HCT116 (cell line): ENCODE data around the gene TMEM161B. TPM values are rescaled to one million over a fixed set of nuclear protein-coding genes. Genes with fewer than 3 reads are reported as not detected.

ENCODE experiments used
- ATAC-seq: fragments of 200-7000 bp; cut with Tn5 transposase; 2 replicates; pipeline ENCODE4 v1.9.1; 2020; ENCODE audit warnings: mild to moderate bottlenecking, moderate library complexity
- BruUV-seq: library from RNA; stranded (reverse); fragments of 400-500 nt; replicated peaks from 2 replicates; lab custom pipeline; 2021; lab: Mats Ljungman, UMichigan
- CTCF ChIA-PET: fragments of 300-600 bp; sonication (Branson Sonifier 250); formaldehyde crosslinking; loops from one replicate; lab custom pipeline; 2021; ENCODE audit warnings: antibody characterized with exemption; lab: Charles Lee
- POLR2A ChIA-PET: fragments of 300-600, 350-600 bp; sonication (Branson Sonifier 250); formaldehyde crosslinking; loops from one replicate; lab custom pipeline; 2021; ENCODE audit warnings: antibody characterized with exemption; lab: Charles Lee
- RAD21 ChIA-PET, 2 experiments: fragments of 300-600 bp; sonication (Branson Sonifier 250); formaldehyde crosslinking; loops; one replicate each; lab custom pipeline; 2023; ENCODE audit warnings: low total read pairs in 2 of 2; ENCODE audit not compliant: uncharacterized antibody in 2 of 2, unreplicated experiment in 2 of 2, low non-redundant PET in 1 of 2; lab: Charles Lee
- DNase-seq: peaks from one replicate; pipeline ENCODE4 v3.0.0-alpha.2; 2010; ENCODE audit warnings: low read depth, low spot score
- H2AFZ ChIP-seq: fragments of 200-600 bp; shearing (Covaris generic), sonication (generic); 2 replicates; pipeline ENCODE4 v1.6.1; 2017; ENCODE audit warnings: low read depth, mixed run types, mixed read lengths, antibody characterized with exemption, low read length; ENCODE audit not compliant: poor library complexity, severe bottlenecking
- H3K27ac ChIP-seq: 2 replicates; pipeline ENCODE4 v1.5.1; 2012; ENCODE audit warnings: low read depth, low read length
- H3K27me3 ChIP-seq: fragments of 200-600 bp; sonication (generic); 2 replicates; pipeline ENCODE4 v1.6.1; 2016; ENCODE audit warnings: mixed run types, low read length, mixed read lengths; ENCODE audit not compliant: insufficient read depth
- H3K36me3 ChIP-seq, 2 experiments: fragments of 200-500 bp in 1 of 2; fragments of 200-600 bp in 1 of 2; sonication (Bioruptor generic) in 1 of 2; sonication (generic) in 1 of 2; 2 replicates each; pipeline versions ENCODE4 v1.5.1 to v1.6.1; 2014 to 2016; ENCODE audit warnings: low read length in 2 of 2, inconsistent platforms in 1 of 2, mixed read lengths in 1 of 2, mixed run types in 1 of 2; ENCODE audit not compliant: insufficient read depth in 2 of 2, control insufficient read depth in 1 of 2
- H3K4me1 ChIP-seq, 2 experiments: fragments of 200-600 bp in 1 of 2; sonication (generic) in 1 of 2; 2 replicates each; pipeline versions ENCODE4 v1.5.1 to v1.6.1; 2012 to 2017; ENCODE audit warnings: low read length in 2 of 2, inconsistent platforms in 1 of 2, mild to moderate bottlenecking in 1 of 2, mixed read lengths in 1 of 2, mixed run types in 1 of 2, moderate library complexity in 1 of 2; ENCODE audit not compliant: insufficient read depth in 2 of 2, control insufficient read depth in 1 of 2
- H3K4me2 ChIP-seq: fragments of 200-600 bp; sonication (generic); 2 replicates; pipeline ENCODE4 v1.6.1; 2017; ENCODE audit warnings: mixed run types, low read length, mixed read lengths
- H3K4me3 ChIP-seq, 2 experiments: fragments of 200-600 bp in 1 of 2; sonication (generic) in 1 of 2; replicated peaks in 1 of 2; 2 replicates each; pipeline ENCODE4 v1.5.1; 2011 to 2016; ENCODE audit warnings: low read length in 2 of 2, control low read depth in 1 of 2, low read depth in 1 of 2, mild to moderate bottlenecking in 1 of 2, mixed read lengths in 1 of 2, mixed run types in 1 of 2
- H3K79me2 ChIP-seq: fragments of 200-600 bp; sonication (generic); 2 replicates; pipeline ENCODE4 v1.6.1; 2017; ENCODE audit warnings: mild to moderate bottlenecking, mixed run types, low read length, moderate library complexity, mixed read lengths; ENCODE audit not compliant: insufficient read depth
- H3K9ac ChIP-seq: fragments of 200-600 bp; sonication (generic); 2 replicates; pipeline ENCODE4 v1.6.1; 2016; ENCODE audit warnings: low read length, mixed read lengths
- H3K9me2 ChIP-seq: fragments of 200-600 bp; sonication (generic), shearing (Covaris generic); 2 replicates; pipeline ENCODE4 v1.6.1; 2017; ENCODE audit warnings: mixed run types, mild to moderate bottlenecking, moderate library complexity; ENCODE audit not compliant: insufficient read depth
- H3K9me3 ChIP-seq, 2 experiments: fragments of 200-500 bp in 1 of 2; fragments of 200-600 bp in 1 of 2; sonication (Bioruptor generic) in 1 of 2; sonication (generic) in 1 of 2; 2 replicates each; pipeline ENCODE4 v1.6.1; 2014 to 2017; ENCODE audit warnings: low read length in 2 of 2, mixed read lengths in 2 of 2, inconsistent platforms in 1 of 2, low read depth in 1 of 2, mild to moderate bottlenecking in 1 of 2, mixed run types in 1 of 2, moderate library complexity in 1 of 2; ENCODE audit not compliant: control insufficient read depth in 1 of 2, insufficient read depth in 1 of 2
- H4K20me1 ChIP-seq: fragments of 200-600 bp; sonication (generic), shearing (Covaris generic); 2 replicates; pipeline ENCODE4 v1.6.1; 2017; ENCODE audit warnings: mixed run types, mild to moderate bottlenecking, moderate library complexity; ENCODE audit not compliant: insufficient read depth
- CBX3 ChIP-seq: IDR thresholded peaks from 2 replicates; pipeline ENCODE4 v1.6.1; 2012; ENCODE audit warnings: low read depth
- EGR1 ChIP-seq: IDR thresholded peaks from 2 replicates; pipeline ENCODE4 v1.6.1; 2012; ENCODE audit warnings: low read depth
- ELF1 ChIP-seq: IDR thresholded peaks from 2 replicates; pipeline ENCODE4 v1.6.1; 2012; ENCODE audit warnings: low read depth, borderline replicate concordance
- EZH2 ChIP-seq: fragments of 200-600 bp; sonication (generic); IDR thresholded peaks from 2 replicates; pipeline ENCODE4 v1.6.1; 2017; ENCODE audit warnings: antibody characterized with exemption, mixed run types
- EZH2phosphoT487 ChIP-seq: fragments of 200-600 bp; IDR thresholded peaks from 2 replicates; pipeline ENCODE4 v1.6.1; 2018; ENCODE audit warnings: antibody characterized with exemption, borderline replicate concordance
- MAX ChIP-seq: IDR thresholded peaks from 2 replicates; pipeline ENCODE4 v1.6.1; 2012
- POLR2A ChIP-seq: IDR thresholded peaks from 2 replicates; pipeline ENCODE4 v1.7.0; 2011; ENCODE audit warnings: borderline replicate concordance; ENCODE audit not compliant: insufficient read depth, insufficient read length; ENCODE audit errors: extremely low read depth
- POLR2AphosphoS5 ChIP-seq: IDR thresholded peaks from 2 replicates; pipeline ENCODE4 v1.6.1; 2011; ENCODE audit warnings: mild to moderate bottlenecking, low read depth, low read length, moderate library complexity
- RAD21 ChIP-seq: IDR thresholded peaks from 2 replicates; pipeline ENCODE4 v1.6.1; 2012; ENCODE audit warnings: low read depth, mild to moderate bottlenecking
- SIN3A ChIP-seq: IDR thresholded peaks from 2 replicates; pipeline ENCODE4 v1.6.1; 2012; ENCODE audit warnings: low read depth
- SP1 ChIP-seq: IDR thresholded peaks from 2 replicates; pipeline ENCODE4 v1.6.1; 2012; ENCODE audit warnings: low read depth
- TCF7L2 ChIP-seq: IDR thresholded peaks from 2 replicates; pipeline ENCODE4 v1.7.0; 2011; ENCODE audit warnings: borderline replicate concordance, inconsistent platforms; ENCODE audit not compliant: insufficient read depth, insufficient read length; ENCODE audit errors: extremely low read depth
- YY1 ChIP-seq: IDR thresholded peaks from 2 replicates; pipeline ENCODE4 v1.6.1; 2011; ENCODE audit warnings: low read length, low read depth, moderate library complexity, mild to moderate bottlenecking; ENCODE audit not compliant: insufficient replicate concordance; ENCODE audit errors: extremely low read depth
- ZBTB33 ChIP-seq: IDR thresholded peaks from 2 replicates; pipeline ENCODE4 v1.6.1; 2011; ENCODE audit warnings: mild to moderate bottlenecking, low read length, moderate library complexity; ENCODE audit not compliant: insufficient replicate concordance; ENCODE audit errors: extremely low read depth
- ZFX ChIP-seq: fragments of 450-650 bp; IDR thresholded peaks from 2 replicates; pipeline ENCODE4 v1.6.1; 2017
- ZNF274 ChIP-seq: fragments of 200-500 bp; sonication (Bioruptor generic); IDR thresholded peaks from 2 replicates; pipeline ENCODE4 v1.6.1; 2014; ENCODE audit warnings: mild to moderate bottlenecking, low read depth, low read length, inconsistent platforms
- intact Hi-C: fragments of 100-400 bp; cut with micrococcal nuclease; formaldehyde crosslinking; loops from 2 replicates; pipeline ENCODE4 v1.10.0; 2022
- total RNA-seq: library from RNA; stranded (reverse); gene quantifications from one replicate; pipeline ENCODE4 v1.2.1, GENCODE V29; 2021; ENCODE audit not compliant: unreplicated experiment
- TF ChIP-seq, protein P1 (sequence below): IDR thresholded peaks from 2 replicates; pipeline ENCODE4 v1.6.1; 2012

Gene TMEM161B
- total RNA-seq, 1 experiment from 2014 or later: 22.1 TPM

GRCh38 chr5:88283690-88284089, 15.0 kb upstream of the TMEM161B start:
- DNase-seq (no peak), ATAC-seq (no peak)
- H3K4me1 ChIP-seq: no peaks in the 10 kb centered on the region
- H3K4me3 ChIP-seq: no peak overlapping the region
- H3K27ac ChIP-seq: no peak overlapping the region
- no peaks in the 10 kb centered on the region for H3K9me3 ChIP-seq
- H2AFZ ChIP-seq: no peak overlapping the region
- H3K79me2 ChIP-seq: no peaks in the 10 kb centered on the region
- H3K9ac ChIP-seq: no peak overlapping the region
- no peak overlapping the region for H3K4me2 ChIP-seq
- ChIA-PET POLR2A (no interaction called here), CTCF (no interaction called here), RAD21 (no interaction called here)
- H3K9me2 ChIP-seq: no peaks in the 10 kb centered on the region
- TF ChIP-seq EGR1: no peak
- TF ChIP-seq ELF1: no peak
- no peak for TF ChIP-seq TCF7L2
- TF ChIP-seq YY1: no peak
- no peak for TF ChIP-seq ZFX
- TF ChIP-seq ZBTB33: no peak
- TF ChIP-seq RAD21: no peak
- no peak for TF ChIP-seq ZNF274
- TF ChIP-seq SP1: no peak
- TF ChIP-seq CBX3: no peak
- no peak for TF ChIP-seq EZH2phosphoT487
- no peak for TF ChIP-seq POLR2A
- no peak for TF ChIP-seq EZH2
- no peak for TF ChIP-seq SIN3A
- TF ChIP-seq POLR2AphosphoS5: no peak
- TF ChIP-seq, protein P1, sequence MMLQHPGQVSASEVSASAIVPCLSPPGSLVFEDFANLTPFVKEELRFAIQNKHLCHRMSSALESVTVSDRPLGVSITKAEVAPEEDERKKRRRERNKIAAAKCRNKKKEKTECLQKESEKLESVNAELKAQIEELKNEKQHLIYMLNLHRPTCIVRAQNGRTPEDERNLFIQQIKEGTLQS: no peak
- no peak for TF ChIP-seq MAX
- intact Hi-C loops: no loop called here
- H4K20me1 ChIP-seq: no peaks in the 10 kb centered on the region
- H3K36me3 ChIP-seq: peaks cover 0 to 9% of the 10 kb centered on the region in 2 experiments; a peak in 1 of 4 replicates
- H3K27me3 ChIP-seq: no peaks in the 10 kb centered on the region
- no TSS peak for BruUV-seq
